ENCODE data around the gene NKIRAS2.
"Not testable (repeated sequence)": the region's sequence is repeated elsewhere in the genome, so short reads cannot be mapped to it uniquely, and the experiment has no call there.

Gene NKIRAS2

GRCh38 chr17:42000413-42001133, 19.3 kb upstream of the NKIRAS2 start:
- no peak for DNase-seq

GRCh38 chr17:42001729-42002128, 18.2 kb upstream of the NKIRAS2 start:
- DNase-seq = no peak

- DNase-seq = no peak
These were observed 17.6 kb upstream of the NKIRAS2 start for GRCh38 chr17:42002175-42002791.

GRCh38 chr17:42002792-42003301, 17.0 kb upstream of the NKIRAS2 start:
- DNase-seq = no peak

GRCh38 chr17:42005166-42005565, 14.7 kb upstream of the NKIRAS2 start:
- DNase-seq = no peak

GRCh38 chr17:42009170-42009569, 10.7 kb upstream of the NKIRAS2 start:
- DNase-seq = no peak

GRCh38 chr17:42010266-42010680, 9.6 kb upstream of the NKIRAS2 start:
- DNase-seq = not testable (repeated sequence)

- DNase-seq = no peak
These were observed 8.9 kb upstream of the NKIRAS2 start for GRCh38 chr17:42010898-42011516.

GRCh38 chr17:42012363-42012762, 7.5 kb upstream of the NKIRAS2 start:
- DNase-seq = not testable (repeated sequence)

- not testable (repeated sequence) for DNase-seq
These were observed 6.2 kb upstream of the NKIRAS2 start for GRCh38 chr17:42013740-42014139.

GRCh38 chr17:42016411-42016831, 3.5 kb upstream of the NKIRAS2 start:
- DNase-seq = no peak

- peak; percentile 83 to 87 for DNase-seq
These were observed 2.7 kb upstream of the NKIRAS2 start, which contains the start of gene DNAJC7 for GRCh38 chr17:42016941-42017865. DNAJC7 (minus strand) TSS chr17:42017439; CDS start chr17:42017416, 23 bp downstream.

- peak in 1 of 2 experiments; percentile 8 for DNase-seq
These were observed 2.1 kb upstream of the NKIRAS2 start for GRCh38 chr17:42017866-42018200.

GRCh38 chr17:42018339-42018738, 1.6 kb upstream of the NKIRAS2 start:
- no peak for DNase-seq

- no peak for DNase-seq
These were observed 902 bp upstream of the NKIRAS2 start for GRCh38 chr17:42018988-42019387.

- DNase-seq = not testable (repeated sequence)
These were observed 955 bp downstream of the NKIRAS2 start for GRCh38 chr17:42020845-42021244.

- no peak for DNase-seq
These were observed 3.8 kb downstream of the NKIRAS2 start for GRCh38 chr17:42023524-42024349.

GRCh38 chr17:42025191-42025579, 5.3 kb downstream of the NKIRAS2 start:
- DNase-seq = no peak

- DNase-seq = no peak
These were observed 6.0 kb downstream of the NKIRAS2 start for GRCh38 chr17:42025936-42026335.

- no peak for DNase-seq
These were observed 7.1 kb downstream of the NKIRAS2 start for GRCh38 chr17:42026857-42027589.

- no peak for DNase-seq
These were observed 7.7 kb downstream of the NKIRAS2 start for GRCh38 chr17:42027590-42027889.

All from activated CD4-positive, alpha-beta T cell treated with anti-CD3 and anti-CD28 coated beads, Interleukin-2, amount 50 U/mL, for 4 hours (primary cell).